ENCODE results near the gene TMCC2.

TMCC2 gene

GRCh38 chr1:205239078-205239477, 11.3 kb downstream of the TMCC2 start:
- peak in 1 of 51 donors; percentile 31 for DNase-seq

- peak in 3 of 51 donors; percentile 33 to 34 (median 33) for DNase-seq
These were observed 12.4 kb downstream of the TMCC2 start for GRCh38 chr1:205240118-205240517.

GRCh38 chr1:205240569-205240968, 12.8 kb downstream of the TMCC2 start:
- DNase-seq: no peak

DNA sequence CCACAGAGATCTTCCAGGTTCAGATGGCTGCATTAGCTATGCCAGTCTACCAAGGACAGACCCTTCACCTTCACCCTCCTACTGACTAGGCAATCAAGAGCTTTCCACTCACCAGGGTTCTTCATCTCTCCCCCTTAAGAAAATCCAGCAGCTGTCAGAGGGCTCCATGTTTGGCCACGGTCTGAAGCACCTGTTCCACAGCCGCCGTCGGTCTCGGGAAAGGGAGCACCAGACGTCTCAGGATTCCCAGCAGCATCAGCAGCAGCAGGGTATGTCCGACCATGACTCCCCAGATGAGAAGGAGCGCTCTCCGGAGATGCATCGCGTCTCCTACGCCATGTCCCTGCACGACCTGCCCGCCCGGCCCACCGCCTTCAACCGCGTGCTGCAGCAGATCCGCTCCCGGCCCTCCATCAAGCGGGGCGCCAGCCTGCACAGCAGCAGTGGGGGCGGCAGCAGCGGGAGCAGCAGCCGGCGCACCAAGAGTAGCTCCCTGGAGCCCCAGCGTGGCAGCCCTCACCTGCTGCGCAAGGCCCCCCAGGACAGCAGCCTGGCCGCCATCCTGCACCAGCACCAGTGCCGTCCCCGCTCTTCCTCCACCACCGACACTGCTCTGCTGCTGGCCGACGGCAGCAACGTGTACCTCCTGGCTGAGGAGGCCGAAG, 13.8 kb downstream of the TMCC2 start:
- DNase-seq: no peak

GRCh38 chr1:205243350-205244191, 15.8 kb downstream of the TMCC2 start:
- DNase-seq: no peak

- DNase-seq: no peak
These were observed 16.6 kb downstream of the TMCC2 start for GRCh38 chr1:205244384-205244783.

DNA sequence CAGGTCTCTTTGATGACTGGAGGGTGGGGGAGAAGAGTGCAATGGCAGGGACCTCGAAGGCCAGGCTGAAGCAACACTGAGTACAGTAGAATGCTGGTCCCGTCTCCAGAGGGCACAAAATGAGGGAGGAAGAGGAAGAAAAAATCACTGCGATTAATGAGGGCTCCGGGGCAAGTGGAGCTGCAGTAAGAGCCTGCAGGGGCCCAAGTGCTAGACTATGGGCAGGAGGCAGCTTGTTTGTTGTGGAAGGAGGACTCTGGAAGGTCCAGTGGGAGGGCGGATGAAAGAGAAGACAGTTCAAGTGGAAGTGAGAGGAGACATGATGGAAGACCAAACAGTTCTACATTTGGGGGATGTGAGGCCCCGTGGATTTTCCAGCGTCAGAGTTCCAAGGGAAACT, 17.4 kb downstream of the TMCC2 start:
- DNase-seq: no peak

DNA sequence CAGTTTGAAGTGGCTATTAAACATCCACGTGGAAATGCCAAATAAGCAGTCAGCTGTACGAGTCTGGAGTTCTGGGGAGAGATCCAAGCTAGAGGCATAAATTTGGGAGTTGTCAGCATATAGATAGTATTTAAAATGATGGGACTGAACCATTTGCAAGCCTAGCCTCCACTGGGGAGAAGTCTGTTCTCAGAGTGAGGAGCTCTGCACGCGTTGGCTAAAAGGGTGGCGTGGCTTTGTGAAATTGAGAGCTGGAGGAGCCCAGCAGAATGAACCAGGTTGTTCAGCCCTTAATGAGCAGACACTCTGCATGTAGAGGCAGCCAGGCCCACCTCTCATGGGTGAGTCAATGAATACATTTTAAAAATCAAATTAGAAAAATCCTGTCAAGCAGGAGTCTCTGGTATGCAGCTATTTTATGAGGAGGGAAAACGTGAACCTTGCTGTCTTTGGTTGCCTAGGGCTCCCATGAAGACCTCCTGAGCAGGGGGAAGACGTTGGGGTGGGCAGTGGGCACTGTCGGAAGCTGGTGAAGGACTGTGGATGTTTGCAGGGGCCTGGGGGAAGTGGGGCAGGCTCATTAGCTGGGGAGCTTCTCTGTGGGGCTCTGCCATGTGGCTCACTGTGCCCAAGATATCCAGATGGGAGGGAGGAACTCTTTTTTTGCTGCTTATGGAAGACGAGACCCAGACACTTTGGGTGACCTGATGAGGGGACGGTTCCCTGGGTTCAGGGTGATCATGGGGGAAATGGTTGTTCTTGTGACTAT, 18.8 kb downstream of the TMCC2 start:
- peak in 1 of 51 donors; percentile 54 for DNase-seq

- peak in 42 of 51 donors; percentile 22 to 94 (median 69) for DNase-seq
These were observed 19.6 kb downstream of the TMCC2 start for GRCh38 chr1:205247130-205247921.

DNA sequence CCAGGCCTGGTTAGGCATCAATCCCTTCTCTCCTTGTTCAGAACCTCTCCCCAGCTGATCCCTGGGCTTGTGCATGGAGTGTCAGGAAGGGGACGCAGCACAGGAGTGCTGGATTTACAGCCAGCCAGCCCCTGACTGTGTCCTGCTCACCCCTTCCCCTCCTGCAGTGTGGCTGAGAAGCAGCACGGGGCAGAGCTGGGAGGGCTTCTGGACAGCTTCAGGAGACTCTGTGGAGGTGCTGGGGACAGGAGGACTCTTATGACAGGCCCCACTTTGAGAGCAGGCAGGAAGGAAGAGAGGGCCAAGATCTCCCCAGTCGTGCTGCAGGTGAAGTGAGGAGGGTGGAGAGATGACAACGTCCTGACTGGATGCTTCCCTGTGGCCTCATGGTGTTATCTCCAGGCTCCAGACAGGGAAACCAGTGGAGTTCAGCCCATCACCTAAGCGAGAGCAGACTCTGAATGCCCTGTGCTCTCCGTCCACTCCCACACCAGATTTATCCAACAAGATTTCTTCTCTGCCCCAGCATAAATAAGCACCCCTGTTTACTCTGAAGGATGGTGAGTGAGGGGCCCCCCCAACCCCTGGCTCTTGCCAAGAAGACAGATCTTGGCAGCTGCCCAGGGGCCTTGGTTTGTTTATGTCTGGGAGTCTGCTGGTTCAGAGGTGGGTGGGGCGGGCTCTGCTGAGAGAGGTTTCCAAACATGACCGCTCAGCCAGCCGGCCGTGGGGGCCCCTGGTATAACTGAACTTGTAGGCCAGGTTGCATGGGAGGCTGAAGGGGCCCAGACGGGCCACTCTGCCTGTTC, 21.3 kb downstream of the TMCC2 start:
- peak in 45 of 51 donors; percentile 25 to 93 (median 69) for DNase-seq

DNA sequence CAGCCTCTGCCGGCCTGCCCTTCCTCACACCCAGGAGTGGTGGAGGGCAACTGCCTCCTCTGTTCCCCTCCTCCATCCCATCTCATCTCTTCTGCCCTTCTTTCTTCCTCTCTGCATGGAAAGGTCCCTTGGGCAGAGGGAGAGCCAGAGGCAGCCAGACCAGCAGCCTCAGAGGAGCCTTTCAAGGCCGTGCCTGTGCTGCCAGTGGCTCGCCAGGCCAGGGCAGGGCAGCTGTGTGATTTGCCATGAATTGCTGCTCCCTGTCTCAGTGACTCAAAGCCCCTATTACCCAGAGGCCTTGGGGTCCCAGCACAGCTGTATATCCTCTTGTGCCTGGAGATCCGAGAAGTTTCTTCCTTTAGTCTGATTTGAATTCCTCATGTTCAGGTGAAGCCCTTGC, 21.9 kb downstream of the TMCC2 start:
- DNase-seq: peak in 11 of 51 donors; percentile 24 to 71 (median 42)

DNA sequence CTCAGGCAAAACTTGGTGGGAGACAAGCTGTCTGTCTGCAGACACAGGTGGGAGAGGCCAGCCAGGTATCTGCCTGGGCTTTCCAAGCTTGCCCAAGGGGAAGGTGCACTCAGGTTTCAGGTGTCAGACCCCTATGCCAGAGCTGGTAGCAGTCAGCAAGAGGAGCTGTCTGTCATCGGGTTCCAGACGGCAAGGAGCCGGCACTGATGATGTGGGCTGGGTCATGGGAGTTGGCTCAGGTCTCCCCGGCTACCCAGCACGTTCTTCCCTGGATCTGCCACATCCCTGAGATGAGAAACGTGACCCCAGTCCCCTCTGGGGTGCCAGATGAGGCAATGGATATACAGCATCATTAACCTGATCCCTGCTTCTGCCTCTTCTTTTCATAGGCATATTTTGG, 23.0 kb downstream of the TMCC2 start:
- no peak for DNase-seq

DNA sequence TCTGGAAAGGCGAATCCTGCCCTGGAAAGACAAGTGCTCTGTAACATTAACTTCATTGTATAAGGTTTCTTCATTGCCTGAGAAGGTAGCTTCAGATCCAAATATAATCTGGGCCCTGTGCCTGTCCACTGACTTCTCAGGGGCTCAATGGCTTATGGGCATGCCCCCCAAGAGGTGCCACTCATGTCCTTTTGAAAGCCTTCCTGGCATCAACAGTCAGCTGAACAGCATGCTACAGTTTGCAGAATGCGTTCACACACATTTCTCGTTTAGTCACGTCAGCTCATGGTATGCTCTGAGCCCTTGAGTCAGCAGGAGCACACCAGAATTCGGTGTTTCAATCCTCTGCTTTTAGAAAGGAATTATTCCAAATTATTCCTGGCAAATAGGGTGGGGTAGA, 23.8 kb downstream of the TMCC2 start:
- no peak for DNase-seq

DNA sequence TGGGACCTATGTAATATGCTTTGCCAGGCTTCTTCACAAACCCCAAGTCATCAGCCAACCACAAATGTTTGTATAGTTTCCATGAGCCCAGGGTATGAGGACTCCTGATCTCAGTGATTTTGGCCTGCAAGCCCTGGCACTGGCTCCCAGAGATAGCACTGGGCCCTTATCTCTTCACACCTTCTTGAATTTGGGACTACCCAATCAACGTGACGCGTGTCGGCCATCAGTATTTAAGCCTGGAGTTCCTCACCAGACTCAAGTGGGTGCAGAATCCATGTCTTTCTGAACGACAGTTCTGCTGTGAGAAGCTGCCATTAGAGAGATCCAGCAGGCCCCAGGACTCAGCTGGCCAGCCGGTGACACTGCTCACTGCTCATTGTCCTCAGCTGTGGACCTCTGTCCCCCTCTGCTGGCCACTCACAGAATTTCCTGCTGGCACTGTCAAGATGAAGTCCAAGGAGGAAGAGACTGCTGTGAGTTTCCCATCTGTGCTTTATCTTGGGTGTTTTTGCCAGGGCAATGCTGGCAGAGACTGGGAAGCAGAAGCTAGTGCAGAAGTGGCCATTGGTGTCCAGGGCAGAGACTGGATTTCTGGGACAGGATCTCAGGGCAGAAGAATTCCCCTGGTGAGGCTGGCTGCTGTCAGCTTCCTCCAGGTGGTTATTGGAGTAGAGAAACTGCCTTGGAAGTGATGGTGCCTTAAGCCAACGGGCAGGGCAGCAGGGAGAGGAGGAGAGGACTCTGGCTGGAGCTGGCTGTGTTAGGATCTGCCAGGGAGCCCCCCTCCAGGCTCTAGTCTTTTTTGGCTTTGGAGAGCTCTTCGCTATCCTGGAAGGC, 28.4 kb downstream of the TMCC2 start:
- peak; percentile 38 to 97 (median 85) for DNase-seq

DNA sequence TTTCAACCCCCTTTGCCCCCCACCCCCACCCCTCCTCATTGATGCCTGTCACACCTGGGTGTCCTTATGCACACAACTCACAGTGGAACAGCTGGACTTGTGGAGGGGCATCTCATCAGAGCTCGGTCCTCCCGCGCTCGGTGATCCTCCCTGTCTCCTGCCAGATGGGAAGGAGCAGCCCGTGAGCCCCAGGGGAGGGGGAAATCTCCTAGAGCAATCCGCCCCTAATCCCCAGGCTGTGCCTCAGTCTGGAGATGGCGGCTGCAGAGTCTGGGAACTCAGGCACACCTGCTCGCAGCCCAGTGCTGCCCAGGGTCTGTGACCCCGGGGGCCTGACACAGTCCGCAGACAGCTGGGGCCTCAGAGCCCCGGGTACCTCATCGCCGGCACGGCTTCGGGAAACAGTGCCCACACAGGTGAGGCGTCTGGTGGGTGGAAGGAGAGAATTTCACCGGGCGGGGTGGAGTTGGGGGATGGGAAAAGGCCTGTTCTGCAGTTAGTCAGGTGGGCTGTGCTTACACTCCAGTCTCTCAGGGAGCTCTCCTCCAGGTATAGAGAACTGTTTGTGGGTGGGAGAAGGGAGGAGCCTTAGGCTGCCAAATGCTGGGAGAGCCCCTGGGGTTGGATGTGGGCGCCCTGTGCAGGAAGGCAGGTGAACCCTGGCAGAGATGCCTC, 29.3 kb downstream of the TMCC2 start:
- DNase-seq: peak in 1 of 51 donors; percentile 29

GRCh38 chr1:205257735-205258134, 30.0 kb downstream of the TMCC2 start:
- peak in 10 of 51 donors; percentile 18 to 42 (median 30) for DNase-seq

- peak in 1 of 51 donors; percentile 44 for DNase-seq
These were observed 30.5 kb downstream of the TMCC2 start for GRCh38 chr1:205258261-205258691.

GRCh38 chr1:205258719-205259118, 31.0 kb downstream of the TMCC2 start:
- peak in 38 of 51 donors; percentile 14 to 83 (median 64) for DNase-seq

All from hypothalamus (tissue), 51 donors.